ENCODE data around the gene SUGT1.
"Not testable (repeated sequence)": the region's sequence is repeated elsewhere in the genome, so short reads cannot be mapped to it uniquely, and the experiment has no call there.

Gene SUGT1

GRCh38 chr13:52669677-52670076 lies 17.0 kb downstream of the SUGT1 start:
- no peak for DNase-seq (ENCODE audit: low spot score)

- DNase-seq (ENCODE audit: low spot score): no peak
Observed at GRCh38 chr13:52670726-52671125, 18.1 kb downstream of the SUGT1 start.

- no peak for DNase-seq (ENCODE audit: low spot score)
Observed at GRCh38 chr13:52673465-52673864, 20.8 kb downstream of the SUGT1 start.

DNA sequence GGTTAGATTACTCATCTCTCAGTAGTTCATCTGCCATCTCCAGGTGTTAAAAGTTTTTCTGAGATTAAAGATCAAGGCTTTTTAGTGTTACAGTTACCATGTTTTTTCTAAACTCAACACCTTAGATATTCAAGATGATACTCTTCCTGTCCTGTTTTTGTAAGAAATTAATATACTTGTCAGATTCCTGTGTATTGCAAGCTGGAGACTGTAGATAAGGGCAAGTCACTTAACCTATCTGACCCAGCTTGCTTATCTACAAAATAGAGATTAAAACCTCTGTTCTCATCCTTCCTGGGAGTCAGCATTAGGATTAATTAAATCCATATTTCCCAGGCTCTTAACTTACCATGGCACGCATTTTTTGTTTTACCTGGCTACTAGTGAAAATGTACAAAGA lies 25.2 kb downstream of the SUGT1 start:
- no peak for DNase-seq (ENCODE audit: low spot score)

DNA sequence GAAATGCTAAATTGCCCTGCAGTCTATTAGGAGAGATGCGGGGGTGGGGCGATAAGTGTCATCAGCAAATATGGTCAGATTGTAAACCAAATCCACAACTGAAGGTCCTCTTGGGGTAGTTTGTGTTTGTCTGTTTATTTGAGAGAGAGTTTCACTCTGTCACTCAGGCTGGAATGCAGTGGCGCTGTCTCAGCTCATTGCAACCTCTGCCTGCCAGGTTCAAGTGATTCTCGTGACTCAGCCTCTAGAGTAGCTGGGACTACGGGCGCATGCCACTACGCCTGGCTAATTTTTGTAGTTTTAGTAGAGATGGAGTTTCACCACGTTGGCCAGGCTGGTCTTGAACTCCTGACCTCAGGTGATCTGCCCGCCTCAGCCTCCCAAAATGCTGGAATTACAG lies 33.2 kb downstream of the SUGT1 start:
- not testable (repeated sequence) for DNase-seq (ENCODE audit: low spot score)

DNA sequence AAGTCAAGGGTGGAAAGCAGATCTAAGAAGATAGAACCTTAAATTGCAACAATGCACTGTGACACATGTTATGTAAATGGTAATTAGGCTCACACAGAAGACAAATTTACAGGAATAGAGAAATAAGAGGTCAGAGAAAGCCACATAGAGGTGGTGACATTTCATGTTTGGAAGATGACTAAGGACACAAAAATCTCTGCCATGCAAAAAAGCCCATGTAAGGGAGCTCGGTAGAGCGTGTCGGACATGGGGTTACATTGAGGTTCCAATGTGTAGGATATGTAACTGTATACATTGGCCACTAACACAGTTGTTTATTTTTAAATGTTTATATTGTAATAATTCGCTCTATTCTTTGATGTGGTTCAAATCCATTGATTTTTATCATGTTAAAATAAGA lies 33.7 kb downstream of the SUGT1 start:
- DNase-seq (ENCODE audit: low spot score): no peak

- DNase-seq (ENCODE audit: low spot score): peak; percentile 16
Observed at GRCh38 chr13:52695856-52696255, 43.2 kb downstream of the SUGT1 start.

GRCh38 chr13:52696566-52696965 lies 43.9 kb downstream of the SUGT1 start:
- no peak for DNase-seq (ENCODE audit: low spot score)

DNA sequence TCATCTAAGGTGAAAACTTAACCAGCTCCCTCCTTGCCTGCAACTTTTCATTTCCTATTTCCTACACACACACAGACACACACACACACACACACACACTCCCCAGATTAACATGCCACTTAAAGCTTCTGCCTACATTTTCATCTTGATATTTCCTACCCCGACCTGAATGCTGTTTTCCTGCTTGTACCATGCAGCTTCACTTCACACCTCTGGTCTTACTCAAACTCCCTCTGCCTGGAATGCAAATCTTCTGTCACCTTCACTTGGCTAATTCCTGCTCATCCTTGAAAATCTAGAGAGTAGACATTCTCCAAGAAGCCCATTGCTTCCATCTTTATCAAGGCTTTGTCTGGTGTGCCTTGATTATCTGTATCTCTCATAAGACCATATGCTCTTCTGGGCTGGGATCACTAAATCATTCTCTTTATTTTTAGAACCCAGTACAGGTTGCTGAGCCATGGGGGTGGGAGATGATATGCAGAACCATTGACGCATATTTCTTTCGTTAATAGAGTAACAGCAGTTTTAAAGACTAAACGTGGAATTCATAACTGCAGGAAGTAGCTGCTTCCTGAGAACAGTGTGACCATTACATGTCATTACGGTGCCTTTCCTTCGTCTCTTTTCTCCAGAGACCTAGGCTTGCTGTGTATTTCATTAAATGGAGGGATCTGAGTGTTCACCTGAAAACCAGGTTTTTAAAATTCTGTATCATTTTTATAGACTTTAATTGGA lies 49.3 kb downstream of the SUGT1 start:
- no peak for DNase-seq (ENCODE audit: low spot score)

- no peak for DNase-seq (ENCODE audit: low spot score)
Observed at GRCh38 chr13:52703482-52703881, 50.8 kb downstream of the SUGT1 start.

- DNase-seq (ENCODE audit: low spot score): no peak
Observed at GRCh38 chr13:52706081-52706480, 53.4 kb downstream of the SUGT1 start.

DNA sequence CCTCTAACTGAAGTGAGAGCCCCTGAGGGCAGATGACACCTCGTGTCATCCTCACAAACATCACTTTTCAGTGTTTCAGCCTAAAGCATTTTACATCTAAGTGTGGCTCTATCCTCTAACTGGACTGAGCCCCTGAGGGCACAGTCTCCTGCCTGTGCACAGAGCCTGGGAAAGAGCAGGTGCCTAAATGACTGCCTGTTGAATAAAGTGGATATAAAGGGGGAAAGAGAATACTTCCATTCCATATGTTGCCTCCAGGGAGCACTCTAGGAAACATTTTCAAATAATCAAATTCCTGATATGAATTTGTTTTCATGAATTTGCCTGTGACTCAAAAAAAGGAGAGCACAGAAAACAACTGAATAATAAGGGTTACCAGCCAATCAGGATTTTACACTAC lies 54.7 kb downstream of the SUGT1 start:
- DNase-seq (ENCODE audit: low spot score): peak; percentile 10

GRCh38 chr13:52708266-52708665 lies 55.6 kb downstream of the SUGT1 start:
- DNase-seq (ENCODE audit: low spot score): not testable (repeated sequence)

- no peak for DNase-seq (ENCODE audit: low spot score)
Observed at GRCh38 chr13:52711286-52711685, 58.6 kb downstream of the SUGT1 start.

DNA sequence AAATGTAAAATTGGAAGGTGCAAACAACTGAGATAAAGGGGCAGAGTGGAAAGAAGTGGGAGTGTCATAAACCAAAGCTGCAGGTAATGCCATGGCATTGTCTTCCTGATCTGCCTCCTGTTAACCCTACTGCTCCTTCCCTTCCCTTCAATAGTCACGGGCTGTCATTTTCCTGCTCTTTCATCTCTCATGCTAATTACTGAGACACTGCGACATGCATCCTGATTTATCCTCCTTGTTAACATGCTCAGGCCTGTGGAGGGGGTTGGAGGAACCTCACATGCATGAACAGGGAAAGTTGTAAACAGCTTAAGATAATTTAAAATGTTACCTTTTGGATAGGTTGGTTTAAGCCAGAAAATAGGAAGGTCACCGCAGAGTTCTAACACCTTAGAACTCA lies 59.7 kb downstream of the SUGT1 start:
- no peak for DNase-seq (ENCODE audit: low spot score)

GRCh38 chr13:52713894-52714293 lies 61.3 kb downstream of the SUGT1 start:
- no peak for DNase-seq (ENCODE audit: low spot score)

GRCh38 chr13:52720904-52721303 lies 68.3 kb downstream of the SUGT1 start:
- not testable (repeated sequence) for DNase-seq (ENCODE audit: low spot score)

DNA sequence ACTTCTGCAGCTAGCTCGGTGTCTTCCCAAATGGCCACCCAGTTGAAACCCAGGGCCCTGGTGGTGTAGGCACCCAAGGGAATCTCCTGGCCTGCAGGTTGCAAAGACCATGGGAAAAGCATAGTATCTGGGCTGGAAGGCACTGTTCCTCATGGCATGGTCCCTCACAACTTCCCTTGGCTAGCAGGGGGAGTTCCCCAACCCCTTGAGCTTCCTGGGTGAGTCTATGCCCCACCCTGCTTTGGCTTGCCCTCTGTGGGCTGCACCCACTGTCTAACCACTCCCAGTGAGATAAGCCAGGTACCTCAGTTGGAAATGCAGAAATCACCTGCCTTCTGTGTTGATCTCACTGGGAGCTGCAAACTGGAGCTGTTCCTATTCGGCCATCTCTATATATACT lies 68.7 kb downstream of the SUGT1 start:
- not testable (repeated sequence) for DNase-seq (ENCODE audit: low spot score)

- no peak for DNase-seq (ENCODE audit: low spot score)
Observed at GRCh38 chr13:52723181-52723580, 70.5 kb downstream of the SUGT1 start.

GRCh38 chr13:52725302-52725701 lies 72.7 kb downstream of the SUGT1 start:
- DNase-seq (ENCODE audit: low spot score): no peak

DNA sequence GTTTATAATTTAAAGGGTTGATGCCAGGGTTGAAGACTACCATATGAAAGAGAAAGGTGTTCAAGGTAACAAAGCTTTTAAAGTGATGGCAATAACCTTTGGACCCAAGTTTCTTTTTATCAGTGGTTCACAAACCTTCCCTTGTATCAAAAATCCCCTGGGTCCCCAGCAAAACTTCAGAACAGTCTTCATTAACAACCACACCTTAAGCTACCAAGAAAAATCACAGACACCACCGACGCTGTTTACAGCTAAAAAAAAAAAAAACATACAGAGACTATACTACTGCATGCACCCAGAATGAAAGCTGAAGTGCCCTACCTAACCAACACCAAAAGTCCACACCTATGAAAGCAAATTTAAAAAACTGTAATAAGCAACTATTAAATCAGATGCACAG lies 73.6 kb downstream of the SUGT1 start:
- no peak for DNase-seq (ENCODE audit: low spot score)

DNA sequence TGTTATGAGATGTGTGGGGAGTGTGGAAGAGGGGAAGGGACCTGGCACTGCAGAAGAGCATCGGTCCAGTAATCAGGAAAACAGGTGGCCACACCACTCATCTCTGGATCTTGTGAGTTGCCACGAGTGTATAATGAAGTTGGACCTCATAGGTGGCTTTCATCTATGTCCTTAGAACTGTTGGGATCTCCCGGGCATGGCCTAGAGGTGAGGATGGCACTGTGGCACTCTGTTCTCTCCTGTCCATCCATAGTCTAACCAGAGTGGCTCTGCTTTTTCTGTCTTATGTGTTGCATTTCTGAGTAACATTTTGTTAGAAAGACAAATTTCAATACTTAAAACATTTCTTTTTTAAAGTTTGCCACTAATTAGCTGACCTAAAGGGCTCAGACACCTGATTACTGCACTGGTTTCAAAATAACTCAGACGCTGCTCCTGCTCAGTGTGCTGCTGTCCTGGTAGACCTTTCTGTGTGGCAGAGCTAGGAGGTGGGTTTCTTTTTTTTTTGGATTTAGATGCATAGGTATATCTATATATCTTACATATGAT lies 81.5 kb downstream of the SUGT1 start:
- DNase-seq (ENCODE audit: low spot score): no peak

- DNase-seq (ENCODE audit: low spot score): no peak
Observed at GRCh38 chr13:52736891-52737290, 84.3 kb downstream of the SUGT1 start.

DNA sequence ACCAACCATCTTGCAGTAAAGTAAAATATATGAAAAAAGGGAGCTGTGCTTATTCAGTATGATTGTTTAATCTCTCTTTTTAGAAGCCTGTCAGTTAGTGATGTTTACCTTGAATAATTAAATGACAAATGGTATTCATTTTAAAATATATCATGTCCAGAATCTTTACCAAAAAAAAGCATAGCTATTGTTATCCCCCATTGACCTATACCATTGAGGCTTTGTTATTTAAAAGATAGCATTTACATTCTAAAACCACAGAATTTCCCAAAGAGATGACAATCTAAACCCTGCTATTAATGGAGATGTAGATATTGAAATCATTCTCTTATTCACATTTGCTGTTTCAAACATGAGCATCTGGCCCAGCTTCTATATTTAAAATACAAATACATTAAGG lies 84.8 kb downstream of the SUGT1 start:
- no peak for DNase-seq (ENCODE audit: low spot score)

Measured in GM03348 (cell line).